Dermis microvascular lymphatic vessel endothelial cell (primary cell): ENCODE results near the gene GUCY1A2. TPM values are rescaled to one million over a fixed set of nuclear protein-coding genes. Genes with fewer than 3 reads are reported as not detected.
"Not testable (repeated sequence)": the region's sequence is repeated elsewhere in the genome, so short reads cannot be mapped to it uniquely, and the experiment has no call there.

Experiments
- DNase-seq, 2 donors: peaks; one replicate each; pipeline versions ENCODE4 v3.0.0 to v3.0.0-alpha.2; 2010; ENCODE audit warnings: low read depth in 2 of 2
- total RNA-seq: library from RNA; depleted of rRNA; stranded (reverse); fragments of >200 nt; gene quantifications from 2 replicates; pipeline ENCODE4 v1.2.1, GENCODE V29; 2014

GUCY1A2 gene
- total RNA-seq, 1 donor from 2014 or later, result under 0.01 TPM

DNA sequence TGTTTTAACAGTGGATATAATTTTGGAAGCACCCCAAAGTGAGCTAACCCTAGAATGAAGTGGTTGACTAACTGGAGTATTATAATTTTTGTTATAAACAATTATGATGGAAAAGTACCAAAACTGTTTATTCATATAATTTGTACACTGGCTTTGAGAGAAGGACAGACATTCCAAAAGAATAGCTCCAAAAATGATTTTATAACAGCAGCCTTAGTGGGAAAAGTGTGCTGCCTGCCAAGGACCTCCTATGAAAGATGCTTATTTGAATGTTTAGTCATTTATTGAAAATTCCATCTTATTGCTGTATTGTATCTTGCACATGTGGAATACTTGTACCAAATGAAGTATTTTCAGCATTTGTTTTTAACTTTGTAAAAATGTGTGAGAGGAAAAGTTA lies 169.8 kb downstream of the GUCY1A2 start:
- DNase-seq, result no peak

DNA sequence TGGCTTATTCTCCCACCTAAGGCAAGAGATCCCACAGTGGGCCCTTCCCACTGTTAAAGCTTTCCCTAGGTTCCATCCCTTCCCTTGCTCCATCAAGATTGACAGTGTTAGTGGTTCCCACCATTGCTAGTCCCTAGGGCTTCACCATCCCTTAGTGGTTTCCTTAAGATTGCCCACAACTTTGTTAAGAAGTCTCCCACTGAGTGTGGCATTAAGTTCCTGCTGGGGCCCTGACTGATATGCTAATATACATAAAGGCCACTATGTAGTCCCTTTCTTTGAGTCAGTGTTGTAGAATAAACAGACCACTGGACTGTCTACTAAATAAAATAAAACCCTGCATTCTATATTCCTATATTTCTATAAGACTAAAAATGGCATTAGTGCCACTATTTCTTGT lies 176.1 kb downstream of the GUCY1A2 start:
- DNase-seq, result no peak

- DNase-seq, result no peak
Measured at GRCh38 chr11:106840947-106841346, 177.3 kb downstream of the GUCY1A2 start.

DNA sequence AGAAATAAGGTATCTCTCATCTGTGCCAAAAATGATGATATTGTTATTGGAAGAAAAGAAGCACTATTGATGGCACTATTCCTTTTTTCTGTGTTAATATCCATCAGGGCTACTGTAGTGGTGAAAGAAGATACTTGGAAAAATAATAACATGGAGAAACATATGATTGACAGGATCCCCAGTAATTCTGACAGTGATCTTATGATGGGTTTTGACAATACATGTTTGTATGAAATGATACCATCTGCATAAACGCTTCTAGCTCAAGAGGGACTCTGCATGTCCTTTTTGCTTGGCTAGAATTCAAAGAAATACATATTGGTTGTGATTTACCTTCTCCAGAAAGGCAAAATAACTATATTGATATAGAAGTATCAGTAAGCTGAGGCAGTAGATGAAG lies 178.1 kb downstream of the GUCY1A2 start:
- no peak for DNase-seq

DNA sequence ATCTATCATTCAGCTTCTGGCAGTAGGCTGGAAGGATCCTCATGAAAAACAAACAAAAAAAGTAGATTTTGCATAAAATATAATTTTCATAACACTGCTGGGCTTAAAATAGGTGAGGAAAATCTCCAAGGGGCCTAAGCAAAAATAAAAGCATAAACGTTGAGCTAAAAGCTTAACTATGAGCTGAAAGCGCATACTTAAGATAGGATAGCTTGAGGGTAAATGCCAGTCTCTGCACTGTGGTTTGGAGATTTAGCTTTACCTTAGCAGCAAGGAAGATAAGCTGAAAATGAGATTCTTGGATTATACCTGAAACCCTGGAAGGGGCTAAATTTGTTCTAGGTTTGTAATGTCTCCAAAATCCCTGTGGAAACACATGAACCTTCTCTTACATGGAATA lies 183.7 kb downstream of the GUCY1A2 start:
- DNase-seq, result no peak

GRCh38 chr11:106828976-106829375 lies 189.3 kb downstream of the GUCY1A2 start:
- DNase-seq, result no peak

DNA sequence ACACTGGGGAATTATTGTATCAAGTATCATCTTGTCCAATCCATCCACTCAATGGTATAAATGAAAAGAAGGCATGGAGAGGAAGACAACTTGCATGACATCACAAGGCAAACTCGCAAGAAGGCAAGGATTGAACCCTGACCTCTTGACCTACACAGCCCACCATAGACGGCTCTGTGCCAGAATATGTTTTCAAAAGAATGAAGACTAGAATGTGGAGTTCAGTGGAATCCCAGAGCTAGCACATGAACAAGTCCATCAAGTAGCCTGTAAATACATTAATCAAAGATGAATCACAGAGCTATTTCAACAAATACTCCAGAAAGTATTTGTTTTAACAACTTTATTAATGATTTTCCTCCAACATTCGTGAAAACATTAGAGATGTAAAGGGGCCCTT lies 189.7 kb downstream of the GUCY1A2 start:
- DNase-seq, result no peak

GRCh38 chr11:106827687-106828086 lies 190.6 kb downstream of the GUCY1A2 start:
- DNase-seq, result no peak

- DNase-seq, result not testable (repeated sequence)
Measured at GRCh38 chr11:106826558-106826957, 191.7 kb downstream of the GUCY1A2 start.

GRCh38 chr11:106821826-106822225 lies 196.4 kb downstream of the GUCY1A2 start:
- DNase-seq, result no peak

- no peak for DNase-seq
Measured at GRCh38 chr11:106821291-106821690, 197.0 kb downstream of the GUCY1A2 start.

GRCh38 chr11:106818443-106818842 lies 199.8 kb downstream of the GUCY1A2 start:
- DNase-seq, result no peak

DNA sequence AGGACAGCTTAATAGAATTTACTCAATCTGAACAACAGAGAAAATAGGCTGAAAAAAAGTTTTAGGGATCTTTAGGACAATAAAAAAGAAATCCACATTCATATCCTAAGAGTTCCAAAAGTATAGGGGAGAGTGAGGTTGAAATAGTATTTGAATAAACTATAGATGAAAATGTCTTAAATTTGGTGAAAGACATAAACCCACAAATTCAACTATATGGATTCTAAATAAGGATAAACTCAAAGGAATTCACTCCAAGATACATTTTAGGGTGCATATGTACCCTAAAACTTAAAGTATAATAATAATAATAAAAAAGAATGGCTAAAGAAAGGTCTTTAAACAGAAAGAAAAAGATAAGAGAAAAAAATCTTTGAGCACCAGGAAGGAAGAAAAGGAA lies 203.1 kb downstream of the GUCY1A2 start:
- no peak for DNase-seq

DNA sequence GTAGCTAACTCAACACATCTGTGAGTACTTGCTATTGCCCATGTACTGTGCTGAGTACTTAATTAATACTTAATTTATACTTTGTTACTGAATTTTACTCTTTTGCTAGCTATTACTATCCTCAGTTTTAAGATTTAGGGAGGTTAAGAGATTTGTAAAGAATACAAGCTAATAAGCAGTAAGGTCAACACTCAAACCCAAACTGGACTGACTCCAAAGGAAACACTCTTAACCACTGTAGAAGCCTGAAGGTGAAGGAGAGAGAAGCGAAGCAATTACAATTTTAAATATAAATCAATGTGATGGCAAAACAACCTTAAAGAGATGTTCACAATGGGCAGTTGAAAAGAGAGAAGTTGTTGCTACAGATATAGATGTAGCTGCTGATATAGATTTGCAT lies 204.5 kb downstream of the GUCY1A2 start:
- DNase-seq, result no peak

GRCh38 chr11:106794058-106794457 lies 224.2 kb downstream of the GUCY1A2 start:
- DNase-seq, result no peak

DNA sequence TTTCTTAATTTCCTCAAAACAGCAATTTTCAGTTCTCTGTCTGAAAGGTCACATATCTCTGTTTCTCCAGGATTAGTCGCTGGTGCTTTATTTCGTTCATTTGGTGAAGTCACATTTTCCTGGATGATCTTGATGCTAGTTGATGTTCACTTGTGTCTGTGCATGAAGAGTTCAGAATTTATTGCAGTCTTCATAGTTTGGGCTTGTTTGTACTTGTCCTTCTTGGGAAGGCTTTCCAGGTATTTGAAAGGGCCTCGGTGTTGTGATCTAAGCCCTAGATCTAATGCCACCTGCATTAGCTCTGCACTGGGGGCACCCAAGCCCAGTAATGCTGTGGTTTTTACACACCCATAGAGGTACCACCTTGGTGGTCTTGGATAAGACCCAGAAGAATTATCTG lies 228.9 kb downstream of the GUCY1A2 start:
- DNase-seq, result no peak

- DNase-seq, result no peak
Measured at GRCh38 chr11:106787454-106787853, 230.8 kb downstream of the GUCY1A2 start.

- no peak for DNase-seq
Measured at GRCh38 chr11:106785913-106786650, 232.2 kb downstream of the GUCY1A2 start.

DNA sequence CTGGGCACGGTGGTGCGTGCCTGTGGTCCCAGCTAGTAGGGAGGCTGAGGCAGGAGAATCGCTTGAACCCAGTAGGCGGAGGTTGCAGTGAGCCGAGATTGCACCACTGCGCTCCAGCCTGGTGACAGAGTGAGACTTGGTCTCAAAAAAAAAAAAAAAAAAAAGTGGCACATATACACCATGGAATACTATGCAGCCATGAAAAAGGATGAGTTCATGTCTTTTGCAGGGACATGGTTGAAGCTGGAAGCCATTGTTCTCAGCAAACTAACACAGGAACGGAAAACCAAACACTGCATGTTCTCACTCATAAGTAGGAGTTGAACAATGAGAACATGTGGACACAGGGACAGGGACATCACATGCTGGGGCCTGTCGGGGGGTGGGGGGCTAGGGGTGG lies 241.0 kb downstream of the GUCY1A2 start:
- DNase-seq, result not testable (repeated sequence)

DNA sequence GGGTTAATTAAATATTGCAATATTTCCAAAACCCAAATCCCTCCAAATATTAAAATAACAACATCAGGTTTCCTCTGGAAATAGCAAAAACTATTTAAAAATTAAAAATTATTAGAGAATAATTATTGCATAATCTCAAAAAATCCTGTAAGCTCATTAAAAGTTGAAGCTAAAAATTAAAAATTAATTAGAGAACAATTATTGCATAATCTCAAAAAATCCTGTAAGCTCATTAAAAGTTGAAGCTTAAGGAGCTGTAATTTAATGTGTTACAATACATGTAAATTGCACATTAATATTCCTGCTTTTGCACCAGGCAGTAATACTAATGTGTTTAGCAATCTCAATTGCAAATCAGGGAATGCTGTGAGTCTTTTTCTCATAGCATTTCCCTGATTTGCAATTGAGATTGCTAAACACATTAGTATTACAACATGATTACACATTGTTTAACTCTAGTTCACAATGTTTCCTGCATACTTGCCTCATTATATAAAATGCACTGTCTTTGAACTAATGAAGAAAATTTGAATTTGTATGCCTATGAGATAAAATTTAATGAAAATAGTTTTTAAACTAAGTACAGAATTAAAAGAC lies 247.7 kb downstream of the GUCY1A2 start:
- no peak for DNase-seq

DNA sequence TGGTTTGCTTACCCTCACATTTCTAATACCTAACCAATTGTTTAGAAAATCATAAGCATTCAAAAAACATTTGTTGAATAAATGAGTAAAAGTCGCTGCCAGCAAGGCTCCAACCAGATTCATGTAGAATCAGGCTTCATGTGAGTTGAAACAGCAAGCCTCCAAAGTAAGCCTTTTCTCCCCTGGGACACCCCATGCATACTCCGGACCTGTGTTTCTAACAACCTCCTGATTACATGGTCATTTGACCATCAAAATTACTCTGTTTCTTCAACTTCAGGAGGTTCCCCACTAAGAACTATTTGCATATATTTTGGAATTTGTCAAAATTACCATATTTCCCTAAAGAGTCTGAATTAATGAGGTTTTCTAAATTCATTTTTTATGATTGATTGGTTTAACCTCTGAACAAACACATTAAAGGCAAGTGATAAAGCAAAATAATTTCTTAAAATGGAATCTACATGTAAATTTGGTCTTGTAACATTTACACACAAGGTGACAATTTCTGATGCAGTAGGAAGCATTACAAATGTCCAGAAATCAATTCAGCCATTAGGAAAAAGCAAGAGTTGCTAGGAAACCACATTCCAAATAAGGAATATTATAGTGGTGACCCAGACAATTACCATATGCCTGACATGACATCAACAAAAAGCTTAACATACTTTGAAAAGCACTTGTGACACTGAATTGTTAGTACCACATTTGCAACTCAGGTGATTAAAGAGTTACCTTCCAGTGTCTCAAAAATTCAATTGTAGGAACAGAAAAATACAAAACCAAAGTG lies 252.6 kb downstream of the GUCY1A2 start:
- no peak for DNase-seq

GRCh38 chr11:106763501-106763900 lies 254.8 kb downstream of the GUCY1A2 start:
- DNase-seq, result no peak

GRCh38 chr11:106761745-106762144 lies 256.5 kb downstream of the GUCY1A2 start:
- no peak for DNase-seq
